ENCODE data around the gene TSHB.

TSHB gene

DNA sequence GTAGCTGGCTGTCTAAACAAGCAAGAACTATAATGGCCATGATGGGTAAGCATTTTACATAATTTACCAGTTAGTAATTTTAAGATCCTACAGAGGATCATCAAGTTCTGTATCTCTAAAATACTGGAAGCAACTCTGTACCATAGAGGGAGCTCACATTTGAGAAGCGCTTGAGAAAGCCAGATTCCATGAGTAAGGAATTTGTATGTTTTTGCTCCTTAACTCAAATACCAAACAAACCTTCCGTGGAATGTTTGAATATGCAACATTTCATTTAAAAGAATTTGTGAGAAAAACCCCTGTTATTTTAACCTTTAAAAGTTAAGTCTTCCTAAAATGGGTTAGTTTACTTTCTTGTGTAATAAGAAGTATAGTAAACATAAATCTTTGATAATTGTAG is 2.0 kb downstream of the TSHB start:
- Histone ChIP-seq H4K8ac (ENCODE audit: low read length) (no peak overlapping the region), H3K9me3 (ENCODE audit: control insufficient read depth, low read length) (no peaks in the 10 kb centered on the region), H2BK12ac (ENCODE audit: low read length in 2 of 2) (no peak overlapping the region), H2BK5ac (ENCODE audit: low read depth, low read length, poor library complexity, severe bottlenecking) (no peak overlapping the region), H3K4me2 (ENCODE audit: low read length, poor library complexity, severe bottlenecking) (no peak overlapping the region), H3K9ac (ENCODE audit: low read length) (no peak overlapping the region), H3K27ac (ENCODE audit: low read length, poor library complexity, severe bottlenecking) (no peak overlapping the region), H4K91ac (ENCODE audit: low read length) (no peak overlapping the region), H3K4me3 (ENCODE audit: insufficient read depth in 1 of 2, low read depth in 1 of 2, low read length in 2 of 2) (no peak overlapping the region), H3K18ac (ENCODE audit: low read depth in 1 of 2, low read length in 2 of 2) (no peak overlapping the region), H3K4ac (ENCODE audit: low read depth in 1 of 2, low read length in 2 of 2) (no peak overlapping the region), H2AK5ac (ENCODE audit: low read length, severe bottlenecking) (no peak overlapping the region), H3K36me3 (ENCODE audit: control insufficient read depth in 1 of 2, insufficient read depth in 2 of 2, low read depth in 1 of 2, low read length in 2 of 2) (no peaks in the 10 kb centered on the region), H3K14ac (ENCODE audit: low read length in 2 of 2) (no peak overlapping the region), H3K23ac (ENCODE audit: low read length in 2 of 2) (no peak overlapping the region), H3K79me1 (replicated peaks; ENCODE audit: low read length, poor library complexity, severe bottlenecking) (no peaks in the 10 kb centered on the region), H2BK15ac (ENCODE audit: low read depth, poor library complexity, severe bottlenecking) (no peak overlapping the region), H3K27me3 (ENCODE audit: control insufficient read depth in 1 of 2, insufficient read depth in 1 of 2, low read length in 2 of 2) (peaks cover 0 to 2% of the 10 kb centered on the region in 2 experiments), H3K4me1 (ENCODE audit: control insufficient read depth, insufficient read depth, low read depth, low read length) (no peaks in the 10 kb centered on the region), H2BK120ac (ENCODE audit: low read depth, low read length) (no peak overlapping the region), H2AFZ (ENCODE audit: low read depth, low read length) (no peak overlapping the region)
- no CpG with 5 or more reads among the region's 2 CpGs for WGBS
- no peak for DNase-seq

GRCh38 chr1:115035652-115036051 is 6.0 kb downstream of the TSHB start:
- WGBS = no CpG with 5 or more reads among the region's 1 CpG
- Histone ChIP-seq H3K9ac (ENCODE audit: low read length) (no peak overlapping the region), H4K91ac (ENCODE audit: low read length) (no peak overlapping the region), H3K4ac (ENCODE audit: low read depth in 1 of 2, low read length in 2 of 2) (no peak overlapping the region), H3K14ac (ENCODE audit: low read length in 2 of 2) (no peak overlapping the region), H2BK5ac (ENCODE audit: low read depth, low read length, poor library complexity, severe bottlenecking) (no peak overlapping the region), H3K9me3 (ENCODE audit: control insufficient read depth, low read length) (no peaks in the 10 kb centered on the region), H3K4me3 (ENCODE audit: insufficient read depth in 1 of 2, low read depth in 1 of 2, low read length in 2 of 2) (no peak overlapping the region), H3K27me3 (ENCODE audit: control insufficient read depth in 1 of 2, insufficient read depth in 1 of 2, low read length in 2 of 2) (peaks cover 5 to 10% of the 10 kb centered on the region in 2 experiments), H2BK120ac (ENCODE audit: low read depth, low read length) (no peak overlapping the region), H3K36me3 (ENCODE audit: control insufficient read depth in 1 of 2, insufficient read depth in 2 of 2, low read depth in 1 of 2, low read length in 2 of 2) (no peaks in the 10 kb centered on the region), H3K27ac (ENCODE audit: low read length, poor library complexity, severe bottlenecking) (no peak overlapping the region), H3K18ac (ENCODE audit: low read depth in 1 of 2, low read length in 2 of 2) (no peak overlapping the region), H4K8ac (ENCODE audit: low read length) (no peak overlapping the region), H3K4me1 (ENCODE audit: control insufficient read depth, insufficient read depth, low read depth, low read length) (no peaks in the 10 kb centered on the region), H2AK5ac (ENCODE audit: low read length, severe bottlenecking) (no peak overlapping the region), H3K4me2 (ENCODE audit: low read length, poor library complexity, severe bottlenecking) (no peak overlapping the region), H2BK15ac (ENCODE audit: low read depth, poor library complexity, severe bottlenecking) (no peak overlapping the region), H2BK12ac (ENCODE audit: low read length in 2 of 2) (no peak overlapping the region), H2AFZ (ENCODE audit: low read depth, low read length) (no peak overlapping the region), H3K23ac (ENCODE audit: low read length in 2 of 2) (no peak overlapping the region), H3K79me1 (replicated peaks; ENCODE audit: low read length, poor library complexity, severe bottlenecking) (no peaks in the 10 kb centered on the region)
- no peak for DNase-seq

GRCh38 chr1:115036814-115037507 is 7.3 kb downstream of the TSHB start:
- Histone ChIP-seq H2BK12ac (ENCODE audit: low read length in 2 of 2) (no peak overlapping the region), H3K79me1 (replicated peaks; ENCODE audit: low read length, poor library complexity, severe bottlenecking) (no peaks in the 10 kb centered on the region), H3K27ac (ENCODE audit: low read length, poor library complexity, severe bottlenecking) (no peak overlapping the region), H2BK5ac (ENCODE audit: low read depth, low read length, poor library complexity, severe bottlenecking) (no peak overlapping the region), H2AFZ (ENCODE audit: low read depth, low read length) (no peak overlapping the region), H4K91ac (ENCODE audit: low read length) (no peak overlapping the region), H3K9ac (ENCODE audit: low read length) (no peak overlapping the region), H4K8ac (ENCODE audit: low read length) (no peak overlapping the region), H3K27me3 (ENCODE audit: control insufficient read depth in 1 of 2, insufficient read depth in 1 of 2, low read length in 2 of 2) (peaks cover 5 to 10% of the 10 kb centered on the region in 2 experiments), H3K9me3 (ENCODE audit: control insufficient read depth, low read length) (no peaks in the 10 kb centered on the region), H3K4me1 (ENCODE audit: control insufficient read depth, insufficient read depth, low read depth, low read length) (no peaks in the 10 kb centered on the region), H3K36me3 (ENCODE audit: control insufficient read depth in 1 of 2, insufficient read depth in 2 of 2, low read depth in 1 of 2, low read length in 2 of 2) (no peaks in the 10 kb centered on the region), H2AK5ac (ENCODE audit: low read length, severe bottlenecking) (no peak overlapping the region), H3K18ac (ENCODE audit: low read depth in 1 of 2, low read length in 2 of 2) (no peak overlapping the region), H2BK15ac (ENCODE audit: low read depth, poor library complexity, severe bottlenecking) (no peak overlapping the region), H3K14ac (ENCODE audit: low read length in 2 of 2) (no peak overlapping the region), H3K4me2 (ENCODE audit: low read length, poor library complexity, severe bottlenecking) (no peak overlapping the region), H3K4ac (ENCODE audit: low read depth in 1 of 2, low read length in 2 of 2) (no peak overlapping the region), H3K23ac (ENCODE audit: low read length in 2 of 2) (no peak overlapping the region), H2BK120ac (ENCODE audit: low read depth, low read length) (no peak overlapping the region), H3K4me3 (ENCODE audit: insufficient read depth in 1 of 2, low read depth in 1 of 2, low read length in 2 of 2) (no peak overlapping the region)
- WGBS = 75% methylated on average over 3 of the region's 4 CpGs
- DNase-seq = no peak

DNA sequence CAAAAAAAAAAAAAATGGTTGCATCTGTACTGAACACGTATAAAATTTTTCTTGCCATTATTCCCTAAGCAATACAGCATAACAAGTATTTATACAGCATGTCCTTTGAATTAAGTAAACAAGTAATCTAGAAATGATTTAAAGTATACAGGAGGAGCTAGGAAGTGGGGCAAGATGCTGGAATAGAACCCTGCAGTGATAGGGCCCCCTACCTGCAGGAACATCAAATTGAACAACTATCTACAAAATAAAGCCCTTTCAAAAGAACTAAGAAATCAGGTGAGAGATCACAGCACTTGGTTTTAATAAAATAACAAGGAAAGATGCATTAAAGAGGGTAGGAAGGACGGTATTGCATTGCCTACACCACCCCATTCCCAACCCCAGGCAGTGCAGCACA is 10.9 kb downstream of the TSHB start:
- no peaks in the 10 kb centered on the region for H3K9me3 ChIP-seq (ENCODE audit: control insufficient read depth, low read length)
- no peak overlapping the region for H2BK12ac ChIP-seq (ENCODE audit: low read length in 2 of 2)
- no peak overlapping the region for H2BK5ac ChIP-seq (ENCODE audit: low read depth, low read length, poor library complexity, severe bottlenecking)
- no peak overlapping the region for H4K91ac ChIP-seq (ENCODE audit: low read length)
- no peak overlapping the region for H3K4me2 ChIP-seq (ENCODE audit: low read length, poor library complexity, severe bottlenecking)
- H2AK5ac ChIP-seq (ENCODE audit: low read length, severe bottlenecking) = no peak overlapping the region
- no peak overlapping the region for H4K8ac ChIP-seq (ENCODE audit: low read length)
- no peak overlapping the region for H2BK120ac ChIP-seq (ENCODE audit: low read depth, low read length)
- no peak overlapping the region for H2AFZ ChIP-seq (ENCODE audit: low read depth, low read length)
- H3K4me3 ChIP-seq (ENCODE audit: insufficient read depth in 1 of 2, low read depth in 1 of 2, low read length in 2 of 2) = no peak overlapping the region
- no peak overlapping the region for H3K14ac ChIP-seq (ENCODE audit: low read length in 2 of 2)
- H3K36me3 ChIP-seq (ENCODE audit: control insufficient read depth in 1 of 2, insufficient read depth in 2 of 2, low read depth in 1 of 2, low read length in 2 of 2) = no peaks in the 10 kb centered on the region
- H3K27ac ChIP-seq (ENCODE audit: low read length, poor library complexity, severe bottlenecking) = no peak overlapping the region
- no peak overlapping the region for H2BK15ac ChIP-seq (ENCODE audit: low read depth, poor library complexity, severe bottlenecking)
- no peaks in the 10 kb centered on the region for H3K4me1 ChIP-seq (ENCODE audit: control insufficient read depth, insufficient read depth, low read depth, low read length)
- H3K4ac ChIP-seq (ENCODE audit: low read depth in 1 of 2, low read length in 2 of 2) = no peak overlapping the region
- no peak for DNase-seq
- peaks cover 5 to 10% of the 10 kb centered on the region in 2 experiments for H3K27me3 ChIP-seq (ENCODE audit: control insufficient read depth in 1 of 2, insufficient read depth in 1 of 2, low read length in 2 of 2)
- 44% methylated on average over 1 of the region's 2 CpGs for WGBS
- H3K18ac ChIP-seq (ENCODE audit: low read depth in 1 of 2, low read length in 2 of 2) = no peak overlapping the region
- H3K79me1 ChIP-seq (replicated peaks; ENCODE audit: low read length, poor library complexity, severe bottlenecking) = no peaks in the 10 kb centered on the region
- H3K23ac ChIP-seq (ENCODE audit: low read length in 2 of 2) = no peak overlapping the region
- no peak overlapping the region for H3K9ac ChIP-seq (ENCODE audit: low read length)
